Endothelial cell of umbilical vein (primary cell): ENCODE measurements around the gene LHX5. TPM values are rescaled to one million over a fixed set of nuclear protein-coding genes. Genes with fewer than 3 reads are reported as not detected.
"Not testable (repeated sequence)": the region's sequence is repeated elsewhere in the genome, so short reads cannot be mapped to it uniquely, and the experiment has no call there.

Experiments used
- BruUV-seq: library from RNA; stranded (reverse); fragments of 400-500 nt; replicated peaks from 2 replicates; lab custom pipeline; 2021; lab: Mats Ljungman, UMichigan
- CTCF ChIA-PET: fragments of 300-600, 350-600 bp; sonication (Branson Sonifier 250); formaldehyde crosslinking; loops from one replicate; lab custom pipeline; 2021; ENCODE audit warnings: antibody characterized with exemption, inconsistent platforms; lab: Charles Lee
- POLR2A ChIA-PET: fragments of 300-600, 350-600 bp; sonication (Branson Sonifier 250); formaldehyde crosslinking; loops from one replicate; lab custom pipeline; 2021; ENCODE audit warnings: antibody characterized with exemption, inconsistent platforms; lab: Charles Lee
- DNase-seq: peaks from one replicate; pipeline ENCODE4 v3.0.0-alpha.2; 2011; ENCODE audit warnings: low read depth, low spot score
- FAIRE-seq: peaks from 2 replicates; lab custom pipeline; 2011; peaks lifted over from hg19 to GRCh38; lab: Jason Lieb, UNC
- H2AFZ ChIP-seq: 2 replicates; pipeline ENCODE4 v1.6.0; 2012; ENCODE audit warnings: low read depth, low read length, control low read depth, inconsistent platforms
- H3K27ac ChIP-seq: 2 replicates; pipeline ENCODE4 v1.5.1; 2011; ENCODE audit warnings: low read depth, mild to moderate bottlenecking, control low read depth, low read length, moderate library complexity; ENCODE audit not compliant: insufficient read depth
- H3K27me3 ChIP-seq, 2 experiments: 2 replicates each; pipeline versions ENCODE4 v1.6.0 to v1.6.1; 2011; ENCODE audit warnings: low read length in 2 of 2, mixed read lengths in 1 of 2; ENCODE audit not compliant: control insufficient read depth in 2 of 2, insufficient read depth in 2 of 2
- H3K36me3 ChIP-seq, 2 experiments: 2 replicates in 1 of 2; 3 replicates in 1 of 2; pipeline ENCODE4 v1.5.1; 2011; ENCODE audit warnings: low read length in 2 of 2, mild to moderate bottlenecking in 1 of 2, moderate library complexity in 1 of 2; ENCODE audit not compliant: control insufficient read depth in 2 of 2, insufficient read depth in 2 of 2; ENCODE audit errors: extremely low read depth in 1 of 2
- H3K4me1 ChIP-seq: 3 replicates; pipeline ENCODE4 v1.5.1; 2011; ENCODE audit warnings: mild to moderate bottlenecking, low read length; ENCODE audit not compliant: control insufficient read depth, insufficient read depth; ENCODE audit errors: extremely low read depth
- H3K4me2 ChIP-seq: 2 replicates; pipeline ENCODE4 v1.6.1; 2011; ENCODE audit warnings: low read length, control low read depth, mixed read lengths; ENCODE audit not compliant: insufficient read depth
- H3K4me3 ChIP-seq, 3 experiments: fragments of 200-600 bp in 1 of 3; sonication (generic), shearing (Covaris generic) in 1 of 3; replicated peaks in 1 of 3; 2 replicates each; pipeline ENCODE4 v1.5.1; 2011 to 2016; ENCODE audit warnings: control low read depth in 3 of 3, low read length in 3 of 3, mild to moderate bottlenecking in 2 of 3, inconsistent platforms in 1 of 3, low read depth in 1 of 3, moderate library complexity in 1 of 3; ENCODE audit not compliant: insufficient read depth in 1 of 3
- H3K79me2 ChIP-seq: 2 replicates; pipeline ENCODE4 v1.6.0; 2012; ENCODE audit warnings: low read length, inconsistent platforms; ENCODE audit not compliant: control insufficient read depth, insufficient read depth
- H3K9ac ChIP-seq: replicated peaks from 2 replicates; pipeline ENCODE3; 2011; ENCODE audit warnings: low read length, control low read depth; ENCODE audit not compliant: insufficient read depth; ENCODE audit errors: extremely low read depth
- H3K9me1 ChIP-seq: replicated peaks from 3 replicates; pipeline ENCODE4 v1.6.0; 2011; ENCODE audit warnings: mild to moderate bottlenecking, low read length; ENCODE audit not compliant: control insufficient read depth, insufficient read depth; ENCODE audit errors: extremely low read depth
- H3K9me3 ChIP-seq: replicated peaks from 2 replicates; pipeline ENCODE4 v1.5.1; 2012; ENCODE audit warnings: low read length, inconsistent platforms; ENCODE audit not compliant: control insufficient read depth, insufficient read depth
- H4K20me1 ChIP-seq: replicated peaks from 2 replicates; pipeline ENCODE3; 2011; ENCODE audit warnings: mild to moderate bottlenecking, low read length; ENCODE audit not compliant: control insufficient read depth, insufficient read depth; ENCODE audit errors: extremely low read depth
- CTCF ChIP-seq, 2 donors: IDR thresholded peaks; 1 replicate in 1 of 2; 2 replicates in 1 of 2; pipeline ENCODE4 v1.5.1; 2011; ENCODE audit warnings: low read length in 2 of 2, mild to moderate bottlenecking in 2 of 2, moderate library complexity in 2 of 2, control low read depth in 1 of 2, inconsistent platforms in 1 of 2, low read depth in 1 of 2; ENCODE audit not compliant: insufficient read depth in 1 of 2; ENCODE audit errors: extremely low read depth in 1 of 2
- EZH2 ChIP-seq: IDR thresholded peaks from 2 replicates; pipeline ENCODE4 v1.6.1; 2012; ENCODE audit warnings: borderline replicate concordance, low read depth, mild to moderate bottlenecking, moderate library complexity, low read length, inconsistent platforms; ENCODE audit not compliant: severe bottlenecking
- FOS ChIP-seq: IDR thresholded peaks from 2 replicates; pipeline ENCODE4 v1.6.1; 2011; ENCODE audit warnings: mild to moderate bottlenecking, low read length, moderate library complexity, borderline replicate concordance; ENCODE audit not compliant: insufficient read depth
- GATA2 ChIP-seq: IDR thresholded peaks from 2 replicates; pipeline ENCODE4 v1.7.0; 2011; ENCODE audit warnings: low read depth, mild to moderate bottlenecking, moderate library complexity, mixed read lengths, low read length; ENCODE audit not compliant: insufficient read length, insufficient read depth
- JUN ChIP-seq: IDR thresholded peaks from 2 replicates; pipeline ENCODE4 v1.6.1; 2011; ENCODE audit warnings: borderline replicate concordance, low read depth; ENCODE audit not compliant: insufficient read length, insufficient read depth
- MYC ChIP-seq: IDR thresholded peaks from one replicate; pipeline ENCODE4 v1.6.1; 2011; ENCODE audit warnings: mild to moderate bottlenecking, low read depth, low read length
- POLR2A ChIP-seq: IDR thresholded peaks from 2 replicates; pipeline ENCODE4 v1.6.1; 2012; ENCODE audit warnings: low read depth, mild to moderate bottlenecking, control low read depth, low read length
- POLR2AphosphoS5 ChIP-seq: IDR thresholded peaks from 2 replicates; pipeline ENCODE4 v1.6.1; 2012; ENCODE audit warnings: low read depth, mild to moderate bottlenecking, control low read depth, low read length, moderate library complexity; ENCODE audit not compliant: insufficient read depth
- dilution Hi-C: fragments of 300-500 bp; cut with MboI; formaldehyde crosslinking; loops from one replicate; pipeline ENCODE4 v1.15.0; 2019; ENCODE audit warnings: low sequenced_read_pairs; ENCODE audit not compliant: extremely low pct_ligation_motif_present
- intact Hi-C: fragments of 100-400 bp; cut with micrococcal nuclease; formaldehyde crosslinking; loops from one replicate; pipeline ENCODE4 v1.10.0; 2022
- polyA plus RNA-seq, 4 experiments: library from polyadenylated mRNA; depleted of rRNA in 3 of 4; stranded (reverse) in 3 of 4; unstranded in 1 of 4; fragments of >200 nt; gene quantifications; 2 replicates each; pipeline versions ENCODE4 v1.2.1 to v1.2.3, GENCODE V29; 2011 to 2012; ENCODE audit warnings: missing spikeins in 1 of 4
- total RNA-seq: library from RNA; stranded (reverse); gene quantifications from 2 replicates; pipeline ENCODE4 v1.2.3, GENCODE V29; 2021
- TF ChIP-seq, protein P1 (sequence below): IDR thresholded peaks from 2 replicates; pipeline ENCODE4 v1.6.1; 2011; ENCODE audit not compliant: insufficient read depth, insufficient read length

The LHX5 gene
- total and polyA plus RNA-seq, 2 donors (not counting 3 experiments of a cell fraction or from before 2014, with no cell fraction given) = not detected

DNA sequence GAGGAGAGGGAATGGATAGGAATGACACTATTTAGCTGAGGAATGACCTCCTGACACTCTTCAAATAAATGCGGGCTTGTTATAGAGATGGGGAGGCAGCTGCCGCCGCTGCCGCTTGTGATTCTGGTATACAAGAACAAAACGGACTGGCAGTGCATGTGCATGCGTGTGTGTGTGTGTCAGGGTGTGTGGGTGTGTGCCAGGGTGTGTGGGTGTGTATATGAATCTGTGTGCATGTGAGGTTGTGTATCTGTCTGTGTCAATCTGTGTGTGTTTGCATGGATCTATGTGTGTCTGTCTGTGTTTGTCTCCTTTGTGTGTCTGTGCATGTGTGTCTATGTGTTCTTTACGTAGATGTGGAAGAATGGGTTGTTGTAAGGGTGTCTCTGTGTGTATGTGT is 26.0 kb upstream of the LHX5 start:
- Histone ChIP-seq H3K9me3 (no peaks in the 10 kb centered on the region), H3K9ac (no peak overlapping the region), H3K27ac (no peak overlapping the region), H3K27me3 (no peaks in the 10 kb centered on the region), H3K9me1 (no peaks in the 10 kb centered on the region), H2AFZ (no peak overlapping the region), H3K79me2 (no peaks in the 10 kb centered on the region), H4K20me1 (no peaks in the 10 kb centered on the region), H3K4me2 (no peak overlapping the region), H3K4me3 (no peak overlapping the region), H3K4me1 (no peaks in the 10 kb centered on the region), H3K36me3 (no peaks in the 10 kb centered on the region)
- FAIRE-seq (no peak), DNase-seq (no peak)
- intact Hi-C loops (no loop called here), dilution Hi-C loops (no loop called here)
- ChIA-PET POLR2A (no interaction called here), CTCF (no interaction called here)
- no peak for TF ChIP-seq POLR2A
- no TSS peak for BruUV-seq

DNA sequence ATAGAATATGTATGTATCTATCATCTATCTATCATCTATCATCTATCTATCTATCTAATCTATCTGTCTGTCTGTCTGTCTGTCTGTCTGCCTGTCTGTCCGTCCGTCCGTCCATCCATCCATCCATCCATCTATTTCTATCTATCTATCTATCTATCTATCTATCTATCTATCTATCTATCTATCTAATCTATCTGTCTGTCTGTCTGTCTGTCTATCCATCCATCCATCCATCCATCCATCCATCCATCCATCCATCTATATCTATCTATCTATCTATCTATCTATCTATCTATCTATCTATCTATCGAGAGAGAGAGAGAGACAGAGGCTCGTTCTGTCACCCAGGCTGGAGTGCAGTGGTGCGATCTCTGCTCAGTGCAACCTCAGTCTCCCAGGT is 24.3 kb upstream of the LHX5 start:
- not testable (repeated sequence) for DNase-seq, BruUV-seq

GRCh38 chr12:113488322-113488721 is 16.7 kb upstream of the LHX5 start:
- CTCF ChIA-PET = no interaction called here
- TF ChIP-seq JUN (no peak), CTCF (IDR thresholded peaks at IDR 0.05; ENCODE audit: extremely low read depth in 1 of 2, insufficient read depth in 1 of 2, low read depth in 1 of 2, low read length in 2 of 2) (no peak), MYC (no peak), POLR2AphosphoS5 (no peak), POLR2A (no peak), FOS (no peak), EZH2 (no peak), GATA2 (no peak)
- TF ChIP-seq, protein P1, sequence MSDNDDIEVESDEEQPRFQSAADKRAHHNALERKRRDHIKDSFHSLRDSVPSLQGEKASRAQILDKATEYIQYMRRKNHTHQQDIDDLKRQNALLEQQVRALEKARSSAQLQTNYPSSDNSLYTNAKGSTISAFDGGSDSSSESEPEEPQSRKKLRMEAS = no peak
- POLR2A ChIA-PET = no interaction called here
- no peak overlapping the region for H3K4me3 ChIP-seq
- BruUV-seq = no TSS peak
- DNase-seq (no peak), FAIRE-seq (no peak)
- H3K79me2 ChIP-seq = no peaks in the 10 kb centered on the region
- H3K27me3 ChIP-seq = peaks cover 0 to 1% of the 10 kb centered on the region in 2 experiments
- H3K4me1 ChIP-seq = no peaks in the 10 kb centered on the region
- no peak overlapping the region for H2AFZ ChIP-seq
- dilution Hi-C loops = no loop called here
- intact Hi-C loops = no loop called here
- H3K36me3 ChIP-seq = no peaks in the 10 kb centered on the region
- H3K4me2 ChIP-seq = no peak overlapping the region
- no peaks in the 10 kb centered on the region for H3K9me1 ChIP-seq
- H3K9me3 ChIP-seq = no peaks in the 10 kb centered on the region
- H3K27ac ChIP-seq = no peak overlapping the region
- H3K9ac ChIP-seq = no peak overlapping the region
- no peaks in the 10 kb centered on the region for H4K20me1 ChIP-seq

More for the DNA sequence above, 24.3 kb upstream of the LHX5 start:
- H3K9ac ChIP-seq, H3K9me1 ChIP-seq, H2AFZ ChIP-seq, intact Hi-C loops, H3K27ac ChIP-seq, FAIRE-seq, H3K9me3 ChIP-seq, H3K4me3 ChIP-seq, H3K79me2 ChIP-seq, H4K20me1 ChIP-seq, H3K36me3 ChIP-seq, POLR2A ChIA-PET, H3K27me3 ChIP-seq, dilution Hi-C loops, H3K4me2 ChIP-seq, H3K4me1 ChIP-seq: not testable (repeated sequence)
- CTCF ChIA-PET = interaction anchor here (1.3 kb wide), 1 partner anchor 34 kb away, joined by 3 read pairs; no protein-coding TSS in a partner anchor
